HG03439 (cell line): Measurements from ENCODE around the gene PDE7B.
"Not testable (repeated sequence)": the region's sequence is repeated elsewhere in the genome, so short reads cannot be mapped to it uniquely, and the experiment has no call there.

Experiments used
- ATAC-seq: cut with Tn5 transposase; IDR thresholded peaks from one replicate; pipeline ENCODE4 v1.9.1; 2021; ENCODE audit warnings: mild to moderate bottlenecking, moderate library complexity; ENCODE audit not compliant: unreplicated experiment

PDE7B gene

GRCh38 chr6:136095986-136096385 lies 244.5 kb downstream of the PDE7B start:
- no peak for ATAC-seq

GRCh38 chr6:136102991-136103688 lies 251.6 kb downstream of the PDE7B start:
- ATAC-seq = no peak

- no peak for ATAC-seq
Observed at GRCh38 chr6:136103763-136104311, 252.3 kb downstream of the PDE7B start.

GRCh38 chr6:136104556-136104955 lies 253.1 kb downstream of the PDE7B start:
- ATAC-seq = no peak

GRCh38 chr6:136105797-136106196 lies 254.3 kb downstream of the PDE7B start:
- not testable (repeated sequence) for ATAC-seq

GRCh38 chr6:136108361-136108945 lies 257.0 kb downstream of the PDE7B start:
- no peak for ATAC-seq

- ATAC-seq = no peak
Observed at GRCh38 chr6:136111831-136112230, 260.3 kb downstream of the PDE7B start.

- ATAC-seq = no peak
Observed at GRCh38 chr6:136112262-136112661, 260.8 kb downstream of the PDE7B start.

- no peak for ATAC-seq
Observed at GRCh38 chr6:136113736-136114173, 262.3 kb downstream of the PDE7B start.

GRCh38 chr6:136114661-136115060 lies 263.2 kb downstream of the PDE7B start:
- no peak for ATAC-seq

- ATAC-seq = no peak
Observed at GRCh38 chr6:136115941-136116340, 264.4 kb downstream of the PDE7B start.

GRCh38 chr6:136117081-136117480 lies 265.6 kb downstream of the PDE7B start:
- ATAC-seq = no peak

GRCh38 chr6:136118787-136119186 lies 267.3 kb downstream of the PDE7B start:
- ATAC-seq = no peak

- no peak for ATAC-seq
Observed at GRCh38 chr6:136123468-136123867, 272.0 kb downstream of the PDE7B start.

- no peak for ATAC-seq
Observed at GRCh38 chr6:136125585-136125984, 274.1 kb downstream of the PDE7B start.

GRCh38 chr6:136127873-136128272 lies 276.4 kb downstream of the PDE7B start:
- ATAC-seq = no peak

GRCh38 chr6:136129365-136129764 lies 277.9 kb downstream of the PDE7B start:
- no peak for ATAC-seq

- no peak for ATAC-seq
Observed at GRCh38 chr6:136134268-136134667, 282.8 kb downstream of the PDE7B start.

GRCh38 chr6:136134751-136135150 lies 283.2 kb downstream of the PDE7B start:
- ATAC-seq = no peak

- ATAC-seq = no peak
Observed at GRCh38 chr6:136136274-136136673, 284.8 kb downstream of the PDE7B start.

- ATAC-seq = no peak
Observed at GRCh38 chr6:136137008-136137692, 285.6 kb downstream of the PDE7B start.
